ENCODE measurements around the gene ATOH8. TPM values are rescaled to one million over a fixed set of nuclear protein-coding genes. Genes with fewer than 3 reads are reported as not detected.
A peak's percentile ranks its signal among the peaks of the same experiment; 100 is the strongest.

Gene ATOH8
- total RNA-seq, 1 experiment from 2014 or later = 0.20 TPM

GRCh38 chr2:85783796-85784195 is 30.0 kb downstream of the ATOH8 start:
- H2AFZ ChIP-seq (ENCODE audit: low read length) = no peak overlapping the region
- H3K23me2 ChIP-seq (ENCODE audit: insufficient read length, low read depth, low read length, poor library complexity, severe bottlenecking) = no peaks in the 10 kb centered on the region
- no peak for DNase-seq
- no peak overlapping the region for H3K14ac ChIP-seq (ENCODE audit: insufficient read depth, low read length)
- H2AK5ac ChIP-seq (ENCODE audit: insufficient read length, low read length) = no peak overlapping the region
- no peaks in the 10 kb centered on the region for H3K79me1 ChIP-seq (ENCODE audit: insufficient read depth, low read depth, low read length, poor library complexity, severe bottlenecking)
- Mint-ChIP-seq H3K9me3 (no peaks in the 10 kb centered on the region), H3K4me3 (no peak overlapping the region), H3K4me1 (peaks cover 4 to 14% of the 10 kb centered on the region in 2 experiments; a peak in 3 of 4 replicates), H3K27me3 (ENCODE audit: low read depth) (peaks cover 3% of the 10 kb centered on the region; the same call in 1 of the 2 replicates), H3K27ac (peak overlapping the region in 1 of 3 experiments; percentile 83; a peak in 1 of 7 replicates), H3K36me3 (ENCODE audit: insufficient read depth in 1 of 3, low read depth in 3 of 3) (no peaks in the 10 kb centered on the region; a peak in 1 of 7 replicates)
- H3K79me2 ChIP-seq (ENCODE audit: insufficient read depth, low read length) = no peaks in the 10 kb centered on the region
- H3K18ac ChIP-seq (ENCODE audit: insufficient read length, low read depth, low read length) = no peak overlapping the region
- no peak overlapping the region for H3K9ac ChIP-seq (ENCODE audit: extremely low read depth, insufficient read length, low read length)
- H3K4me1 ChIP-seq (ENCODE audit: insufficient read depth, low read length) = no peaks in the 10 kb centered on the region
- H3K23ac ChIP-seq (ENCODE audit: insufficient read length, low read depth, low read length) = no peak overlapping the region
- no peaks in the 10 kb centered on the region for H3K27me3 ChIP-seq (ENCODE audit: insufficient read depth, low read length)
- no peak overlapping the region for H3K4me2 ChIP-seq (ENCODE audit: insufficient read depth, insufficient read length, low read length)
- no CpG with 5 or more reads among the region's 7 CpGs for WGBS (ENCODE audit: extremely low coverage, insufficient read length, low lambda C conversion rate)
- H4K91ac ChIP-seq (ENCODE audit: insufficient read length, low read depth, low read length) = no peak overlapping the region
- TF ChIP-seq, protein P1, sequence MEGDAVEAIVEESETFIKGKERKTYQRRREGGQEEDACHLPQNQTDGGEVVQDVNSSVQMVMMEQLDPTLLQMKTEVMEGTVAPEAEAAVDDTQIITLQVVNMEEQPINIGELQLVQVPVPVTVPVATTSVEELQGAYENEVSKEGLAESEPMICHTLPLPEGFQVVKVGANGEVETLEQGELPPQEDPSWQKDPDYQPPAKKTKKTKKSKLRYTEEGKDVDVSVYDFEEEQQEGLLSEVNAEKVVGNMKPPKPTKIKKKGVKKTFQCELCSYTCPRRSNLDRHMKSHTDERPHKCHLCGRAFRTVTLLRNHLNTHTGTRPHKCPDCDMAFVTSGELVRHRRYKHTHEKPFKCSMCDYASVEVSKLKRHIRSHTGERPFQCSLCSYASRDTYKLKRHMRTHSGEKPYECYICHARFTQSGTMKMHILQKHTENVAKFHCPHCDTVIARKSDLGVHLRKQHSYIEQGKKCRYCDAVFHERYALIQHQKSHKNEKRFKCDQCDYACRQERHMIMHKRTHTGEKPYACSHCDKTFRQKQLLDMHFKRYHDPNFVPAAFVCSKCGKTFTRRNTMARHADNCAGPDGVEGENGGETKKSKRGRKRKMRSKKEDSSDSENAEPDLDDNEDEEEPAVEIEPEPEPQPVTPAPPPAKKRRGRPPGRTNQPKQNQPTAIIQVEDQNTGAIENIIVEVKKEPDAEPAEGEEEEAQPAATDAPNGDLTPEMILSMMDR (conservative IDR thresholded peaks at IDR 0.05) = no peak
- H3T11ph ChIP-seq (ENCODE audit: low read length) = no peak overlapping the region
- no peak overlapping the region for H2BK15ac ChIP-seq (ENCODE audit: low read depth, low read length)
- no peak overlapping the region for H3K27ac ChIP-seq (ENCODE audit: insufficient read length, low read depth, low read length)
- H4K20me1 ChIP-seq (ENCODE audit: control insufficient read depth, insufficient read depth, insufficient read length) = no peaks in the 10 kb centered on the region
- H4K5ac ChIP-seq (ENCODE audit: insufficient read length, low read depth, low read length) = no peak overlapping the region
- no peak overlapping the region for H4K8ac ChIP-seq (replicated peaks; ENCODE audit: insufficient read length, low read depth, low read length)
- no peaks in the 10 kb centered on the region for H3K9me3 ChIP-seq (ENCODE audit: control insufficient read depth, low read depth, low read length)
- no peak overlapping the region for H3K4ac ChIP-seq (ENCODE audit: low read depth, low read length)
- H2BK20ac ChIP-seq (ENCODE audit: low read depth, low read length, poor library complexity, severe bottlenecking) = no peak overlapping the region
- no peak overlapping the region for H2BK5ac ChIP-seq (ENCODE audit: insufficient read length, low read length)
- no peak overlapping the region for H2BK120ac ChIP-seq (ENCODE audit: low read depth, low read length, poor library complexity, severe bottlenecking)
- no peak overlapping the region for H3K56ac ChIP-seq (ENCODE audit: insufficient read length, low read depth, low read length)
- H2BK12ac ChIP-seq (ENCODE audit: insufficient read length, low read depth, low read length) = no peak overlapping the region
